HEK293 (cell line): ENCODE measurements around the gene PPAT.

Experiments
- CTCF ChIA-PET: fragments of 350-600 bp; formaldehyde crosslinking; extraction: SDS; loops from one replicate; lab custom pipeline; 2021; ENCODE audit warnings: antibody characterized with exemption; lab: Yijun Ruan, JAX
- POLR2A ChIA-PET: fragments of 300-600 bp; formaldehyde crosslinking; extraction: SDS; loops from one replicate; lab custom pipeline; 2020; ENCODE audit warnings: antibody characterized with exemption, inconsistent platforms; lab: Yijun Ruan, JAX
- H3K27ac ChIP-seq: fragments of 200-500 bp; sonication (Bioruptor generic); 2 replicates; pipeline ENCODE4 v1.5.1; 2014; ENCODE audit warnings: low read depth, low read length, control low read depth, inconsistent platforms; ENCODE audit errors: extremely low read depth
- H3K36me3 ChIP-seq, 2 experiments: fragments of 200-500 bp in 1 of 2; sonication (Bioruptor generic) in 1 of 2; 1 replicate in 1 of 2; 2 replicates in 1 of 2; pipeline ENCODE4 v1.5.1; 2014 to 2017; ENCODE audit warnings: inconsistent platforms in 2 of 2, low read length in 2 of 2; ENCODE audit not compliant: control insufficient read depth in 2 of 2, insufficient read depth in 1 of 2
- H3K4me1 ChIP-seq: fragments of 200-500 bp; sonication (Bioruptor generic); 2 replicates; pipeline ENCODE4 v1.5.1; 2014; ENCODE audit warnings: mild to moderate bottlenecking, low read length, inconsistent platforms; ENCODE audit not compliant: control insufficient read depth, insufficient read depth
- H3K4me3 ChIP-seq: 2 replicates; pipeline ENCODE4 v1.5.1; 2011; ENCODE audit warnings: low read depth, mild to moderate bottlenecking, control low read depth, low read length, moderate library complexity
- H3K9me3 ChIP-seq: fragments of 200-500 bp; sonication (Bioruptor generic); 2 replicates; pipeline ENCODE4 v1.5.1; 2014; ENCODE audit warnings: low read depth, low read length, inconsistent platforms; ENCODE audit not compliant: control insufficient read depth, insufficient read depth
- BCL11B ChIP-seq: fragments of 450-650 bp; formaldehyde crosslinking; IDR thresholded peaks from 2 replicates; pipeline ENCODE4 v1.5.1; 2016; ENCODE audit warnings: low read depth, missing biosample characterization, missing genetic modification characterization
- ELK4 ChIP-seq: IDR thresholded peaks from 2 replicates; pipeline ENCODE4 v1.6.1; 2011; ENCODE audit warnings: mild to moderate bottlenecking, low read depth, low read length, borderline replicate concordance
- IKZF3 ChIP-seq: fragments of 450-650 bp; IDR thresholded peaks from 2 replicates; pipeline ENCODE4 v1.5.0; 2018; ENCODE audit warnings: missing biosample characterization, mild to moderate bottlenecking, missing genetic modification characterization, moderate library complexity
- OVOL3 ChIP-seq: fragments of 450-650 bp; formaldehyde crosslinking; IDR thresholded peaks from 2 replicates; pipeline ENCODE4 v1.5.1; 2016; ENCODE audit warnings: missing biosample characterization, missing genetic modification characterization
- YY2 ChIP-seq: fragments of 450-650 bp; formaldehyde crosslinking; IDR thresholded peaks from 2 replicates; pipeline ENCODE4 v1.5.1; 2016; ENCODE audit warnings: missing biosample characterization, missing genetic modification characterization
- ZIC2 ChIP-seq: fragments of 450-650 bp; formaldehyde crosslinking; IDR thresholded peaks from 2 replicates; pipeline ENCODE4 v1.5.1; 2016; ENCODE audit warnings: missing biosample characterization, missing genetic modification characterization
- ZNF350 ChIP-seq: fragments of 450-650 bp; formaldehyde crosslinking; IDR thresholded peaks from 2 replicates; pipeline ENCODE4 v1.5.0; 2017; ENCODE audit warnings: missing biosample characterization, mild to moderate bottlenecking, missing genetic modification characterization
- ZNF37A ChIP-seq: fragments of 450-650 bp; IDR thresholded peaks from 2 replicates; pipeline ENCODE4 v1.5.1; 2018; ENCODE audit warnings: missing biosample characterization, missing genetic modification characterization
- ZNF404 ChIP-seq: fragments of 450-650 bp; formaldehyde crosslinking; IDR thresholded peaks from 2 replicates; pipeline ENCODE4 v1.5.1; 2017; ENCODE audit warnings: missing biosample characterization, missing genetic modification characterization
- ZNF580 ChIP-seq: fragments of 450-650 bp; formaldehyde crosslinking; IDR thresholded peaks from 2 replicates; pipeline ENCODE4 v1.5.1; 2016; ENCODE audit warnings: missing biosample characterization, missing genetic modification characterization
- ZNF654 ChIP-seq: fragments of 450-650 bp; formaldehyde crosslinking; IDR thresholded peaks from 2 replicates; pipeline ENCODE4 v1.5.1; 2016; ENCODE audit warnings: low read depth, missing biosample characterization, missing genetic modification characterization
- ZNF747 ChIP-seq: fragments of 450-650 bp; formaldehyde crosslinking; IDR thresholded peaks from 2 replicates; pipeline ENCODE4 v1.5.1; 2016; ENCODE audit warnings: missing biosample characterization, missing genetic modification characterization
- TF ChIP-seq, protein P1 (sequence below): fragments of 450-650 bp; formaldehyde crosslinking; IDR thresholded peaks from 2 replicates; pipeline ENCODE4 v1.5.1; 2017; ENCODE audit warnings: missing biosample characterization, missing genetic modification characterization

The PPAT gene

GRCh38 chr4:56435140-56435926 lies at the start of gene PPAT (continued):
- TF ChIP-seq ELK4: no peak

DNA sequence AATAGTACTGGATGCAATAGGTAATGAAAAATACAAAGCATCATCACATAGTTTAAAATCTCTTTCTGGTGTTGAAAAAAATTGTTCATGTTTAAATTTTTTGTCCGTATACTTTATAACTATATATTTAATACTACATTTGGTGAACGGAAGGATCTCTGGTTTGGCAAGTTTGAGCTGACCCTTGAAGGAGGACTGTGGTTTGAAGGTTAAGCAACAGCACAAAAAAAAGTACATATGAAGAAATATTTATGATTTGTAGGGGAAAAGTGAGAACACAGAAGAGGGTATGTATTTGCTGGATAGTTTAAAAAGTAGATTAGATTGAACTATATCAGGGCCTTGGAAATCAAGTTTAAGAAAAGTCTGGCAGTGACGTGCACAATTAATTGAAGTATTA lies 45.3 kb upstream of the PPAT start:
- H3K4me1 ChIP-seq: no peaks in the 10 kb centered on the region
- no peak overlapping the region for H3K27ac ChIP-seq
- peaks cover 39 to 89% of the 10 kb centered on the region in 2 experiments for H3K36me3 ChIP-seq
- H3K4me3 ChIP-seq: no peak overlapping the region
- no peak for TF ChIP-seq ZNF350 (tag by site-specific recombination)
- TF ChIP-seq, all 188 proteins: peak for 0
- H3K9me3 ChIP-seq: no peaks in the 10 kb centered on the region
- CTCF ChIA-PET: no interaction called here
- POLR2A ChIA-PET: no interaction called here

GRCh38 chr4:56477192-56477702 lies 41.8 kb upstream of the PPAT start:
- no peak overlapping the region for H3K4me3 ChIP-seq
- ChIA-PET POLR2A (no interaction called here), CTCF (no interaction called here)
- H3K9me3 ChIP-seq: no peaks in the 10 kb centered on the region
- no peak overlapping the region for H3K27ac ChIP-seq
- TF ChIP-seq ZNF580 (tag by site-specific recombination): no peak
- no peak for TF ChIP-seq OVOL3
- no peak for TF ChIP-seq IKZF3 (tag by site-specific recombination)
- no peak for TF ChIP-seq YY2 (tag by site-specific recombination)
- H3K36me3 ChIP-seq: peaks cover 52 to 87% of the 10 kb centered on the region in 2 experiments
- H3K4me1 ChIP-seq: no peaks in the 10 kb centered on the region

DNA sequence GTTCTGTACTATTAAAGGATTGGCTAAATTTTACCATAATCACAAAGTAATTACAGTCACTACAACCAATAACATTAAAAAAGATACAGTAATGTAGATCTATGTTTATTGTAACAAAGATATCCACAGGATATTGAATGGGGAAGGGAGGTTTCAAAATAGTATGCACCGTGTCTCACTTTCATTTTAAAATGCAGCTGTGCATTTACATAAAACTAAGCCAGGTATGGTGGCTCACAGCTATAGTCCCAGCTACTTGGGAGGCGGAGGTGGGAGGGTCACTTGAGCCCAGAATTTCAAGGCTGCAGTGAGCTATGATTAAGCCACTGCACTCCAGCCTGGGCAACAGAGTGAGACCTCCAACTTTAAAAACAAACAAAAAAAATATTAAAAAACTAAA lies 40.5 kb upstream of the PPAT start:
- no peak overlapping the region for H3K27ac ChIP-seq
- peaks cover 64 to 92% of the 10 kb centered on the region in 2 experiments for H3K36me3 ChIP-seq
- H3K4me1 ChIP-seq: no peaks in the 10 kb centered on the region
- no peak overlapping the region for H3K4me3 ChIP-seq
- no peaks in the 10 kb centered on the region for H3K9me3 ChIP-seq
- CTCF ChIA-PET: no interaction called here
- no peak for TF ChIP-seq ZNF654
- no peak for TF ChIP-seq ZNF37A (tag by site-specific recombination)
- no peak for TF ChIP-seq ZNF404
- TF ChIP-seq ZIC2 (tag by site-specific recombination): no peak
- TF ChIP-seq ZNF747 (tag by site-specific recombination): no peak
- TF ChIP-seq, protein P1, sequence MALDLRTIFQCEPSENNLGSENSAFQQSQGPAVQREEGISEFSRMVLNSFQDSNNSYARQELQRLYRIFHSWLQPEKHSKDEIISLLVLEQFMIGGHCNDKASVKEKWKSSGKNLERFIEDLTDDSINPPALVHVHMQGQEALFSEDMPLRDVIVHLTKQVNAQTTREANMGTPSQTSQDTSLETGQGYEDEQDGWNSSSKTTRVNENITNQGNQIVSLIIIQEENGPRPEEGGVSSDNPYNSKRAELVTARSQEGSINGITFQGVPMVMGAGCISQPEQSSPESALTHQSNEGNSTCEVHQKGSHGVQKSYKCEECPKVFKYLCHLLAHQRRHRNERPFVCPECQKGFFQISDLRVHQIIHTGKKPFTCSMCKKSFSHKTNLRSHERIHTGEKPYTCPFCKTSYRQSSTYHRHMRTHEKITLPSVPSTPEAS: no peak
- TF ChIP-seq BCL11B (tag by site-specific recombination): no peak
- POLR2A ChIA-PET: no interaction called here
